ENCODE results near the gene RNF227. TPM values are rescaled to one million over a fixed set of nuclear protein-coding genes. Genes with fewer than 3 reads are reported as not detected.
A peak's percentile ranks its signal among the peaks of the same experiment; 100 is the strongest.

The RNF227 gene
- total RNA-seq, 2 donors from 2014 or later: 2.5 to 3.7 TPM

- Mint-ChIP-seq H3K4me1 (ENCODE audit: low read depth) (peaks cover 20% of the 10 kb centered on the region), H3K27ac (no peak overlapping the region), H3K27me3 (ENCODE audit: low read depth) (no peaks in the 10 kb centered on the region), H3K9me3 (no peaks in the 10 kb centered on the region), H3K36me3 (ENCODE audit: insufficient read depth in 2 of 2) (peaks cover 15 to 44% of the 10 kb centered on the region in 2 donors), H3K4me3 (no peak overlapping the region)
- DNase-seq: no peak
- ATAC-seq (replicated peaks in 1 of 2): no peak
Observed at GRCh38 chr17:7894226-7894625, 21.9 kb downstream of the RNF227 start.

- Mint-ChIP-seq H3K9me3 (no peaks in the 10 kb centered on the region), H3K4me1 (ENCODE audit: low read depth) (peaks cover 20% of the 10 kb centered on the region), H3K27me3 (ENCODE audit: low read depth) (no peaks in the 10 kb centered on the region), H3K27ac (no peak overlapping the region), H3K36me3 (ENCODE audit: insufficient read depth in 2 of 2) (peaks cover 14 to 42% of the 10 kb centered on the region in 2 donors), H3K4me3 (no peak overlapping the region)
- no peak for ATAC-seq (replicated peaks in 1 of 2)
- no peak for DNase-seq
Observed at GRCh38 chr17:7893187-7893880, 22.8 kb downstream of the RNF227 start.

- Mint-ChIP-seq H3K27ac (no peak overlapping the region), H3K9me3 (no peaks in the 10 kb centered on the region), H3K36me3 (ENCODE audit: insufficient read depth in 2 of 2) (peaks cover 5 to 18% of the 10 kb centered on the region in 2 donors), H3K27me3 (ENCODE audit: low read depth) (no peaks in the 10 kb centered on the region), H3K4me3 (no peak overlapping the region), H3K4me1 (ENCODE audit: low read depth) (peaks cover 4% of the 10 kb centered on the region)
- ATAC-seq (replicated peaks in 1 of 2) (no peak), DNase-seq (peak; percentile 52 to 54)
Observed at GRCh38 chr17:7889166-7889955, 26.7 kb downstream of the RNF227 start.

GRCh38 chr17:7888184-7888920 is 27.7 kb downstream of the RNF227 start, which contains the start of gene CHD3:
CHD3 (plus strand) TSS chr17:7888789; CDS start chr17:7889001, 212 bp downstream.
- no peak within 1 kb of the TSS for H3K4me3 Mint-ChIP-seq
- DNase-seq: peak; percentile 61 to 65
- ATAC-seq (replicated peaks in 1 of 2): peak; percentile 22 to 24
- peaks cover 3 to 13% of the 10 kb centered on the region in 2 donors for H3K36me3 Mint-ChIP-seq (ENCODE audit: insufficient read depth in 2 of 2)
- no peak within 1 kb of the TSS for H3K27ac Mint-ChIP-seq
- no peaks in the 10 kb centered on the region for H3K27me3 Mint-ChIP-seq (ENCODE audit: low read depth)
- no peaks in the 10 kb centered on the region for H3K4me1 Mint-ChIP-seq (ENCODE audit: low read depth)
- H3K9me3 Mint-ChIP-seq: no peaks in the 10 kb centered on the region

- H3K27me3 Mint-ChIP-seq (ENCODE audit: low read depth): no peaks in the 10 kb centered on the region
- H3K9me3 Mint-ChIP-seq: no peaks in the 10 kb centered on the region
- DNase-seq (peak; percentile 82 to 87), ATAC-seq (replicated peaks in 1 of 2) (peak; percentile 78 to 79)
- H3K36me3 Mint-ChIP-seq (ENCODE audit: insufficient read depth in 2 of 2): peaks cover 3 to 13% of the 10 kb centered on the region in 2 donors
- H3K4me1 Mint-ChIP-seq (ENCODE audit: low read depth): no peaks in the 10 kb centered on the region
- H3K4me3 Mint-ChIP-seq: no peak overlapping the region
- H3K27ac Mint-ChIP-seq: no peak overlapping the region
Observed at GRCh38 chr17:7887482-7888183, 28.5 kb downstream of the RNF227 start.

GRCh38 chr17:7887038-7887481 is 29.0 kb downstream of the RNF227 start:
- no peaks in the 10 kb centered on the region for H3K4me1 Mint-ChIP-seq (ENCODE audit: low read depth)
- no peak overlapping the region for H3K4me3 Mint-ChIP-seq
- ATAC-seq (replicated peaks in 1 of 2) (no peak), DNase-seq (no peak)
- H3K36me3 Mint-ChIP-seq (ENCODE audit: insufficient read depth in 2 of 2): peaks cover 3 to 13% of the 10 kb centered on the region in 2 donors
- no peaks in the 10 kb centered on the region for H3K9me3 Mint-ChIP-seq
- no peak overlapping the region for H3K27ac Mint-ChIP-seq
- no peaks in the 10 kb centered on the region for H3K27me3 Mint-ChIP-seq (ENCODE audit: low read depth)

GRCh38 chr17:7886227-7887037 is 29.7 kb downstream of the RNF227 start:
- H3K4me3 Mint-ChIP-seq: no peak overlapping the region
- no peak overlapping the region for H3K27ac Mint-ChIP-seq
- ATAC-seq (replicated peaks in 1 of 2): peak; percentile 20 to 32
- H3K4me1 Mint-ChIP-seq (ENCODE audit: low read depth): no peaks in the 10 kb centered on the region
- no peaks in the 10 kb centered on the region for H3K27me3 Mint-ChIP-seq (ENCODE audit: low read depth)
- DNase-seq: peak; percentile 57 to 69
- peaks cover 3 to 13% of the 10 kb centered on the region in 2 donors for H3K36me3 Mint-ChIP-seq (ENCODE audit: insufficient read depth in 2 of 2)
- no peaks in the 10 kb centered on the region for H3K9me3 Mint-ChIP-seq

GRCh38 chr17:7885367-7886226 is 30.5 kb downstream of the RNF227 start:
- no peak overlapping the region for H3K4me3 Mint-ChIP-seq
- H3K36me3 Mint-ChIP-seq (ENCODE audit: insufficient read depth in 2 of 2): peaks cover 3 to 10% of the 10 kb centered on the region in 2 donors
- peak; percentile 66 to 69 for DNase-seq
- H3K27me3 Mint-ChIP-seq (ENCODE audit: low read depth): no peaks in the 10 kb centered on the region
- H3K9me3 Mint-ChIP-seq: no peaks in the 10 kb centered on the region
- H3K27ac Mint-ChIP-seq: no peak overlapping the region
- no peaks in the 10 kb centered on the region for H3K4me1 Mint-ChIP-seq (ENCODE audit: low read depth)
- peak; percentile 21 to 22 for ATAC-seq (replicated peaks in 1 of 2)

GRCh38 chr17:7884581-7885366 is 31.3 kb downstream of the RNF227 start:
- DNase-seq (peak; percentile 36 to 42), ATAC-seq (replicated peaks in 1 of 2) (peak in 1 of 2 donors; percentile 1)
- Mint-ChIP-seq H3K36me3 (ENCODE audit: insufficient read depth in 2 of 2) (peaks cover 3 to 4% of the 10 kb centered on the region in 2 donors), H3K27ac (no peak overlapping the region), H3K9me3 (no peaks in the 10 kb centered on the region), H3K4me3 (peak overlapping the region; percentile 58 to 71), H3K4me1 (ENCODE audit: low read depth) (no peaks in the 10 kb centered on the region), H3K27me3 (ENCODE audit: low read depth) (no peaks in the 10 kb centered on the region)

GRCh38 chr17:7883781-7884386 is 32.2 kb downstream of the RNF227 start:
- Mint-ChIP-seq H3K27ac (peak overlapping the region; percentile 34), H3K4me1 (ENCODE audit: low read depth) (no peaks in the 10 kb centered on the region), H3K9me3 (no peaks in the 10 kb centered on the region), H3K27me3 (ENCODE audit: low read depth) (no peaks in the 10 kb centered on the region), H3K4me3 (peak overlapping the region; percentile 65 to 71), H3K36me3 (ENCODE audit: insufficient read depth in 2 of 2) (peaks cover 2 to 3% of the 10 kb centered on the region in 2 donors)
- DNase-seq (peak; percentile 13 to 31), ATAC-seq (replicated peaks in 1 of 2) (no peak)
